ENCODE measurements around the gene SLC1A1. TPM values are rescaled to one million over a fixed set of nuclear protein-coding genes. Genes with fewer than 3 reads are reported as not detected.

Gene SLC1A1
- total RNA-seq, 1 experiment from 2014 or later = 2.9 TPM

DNA sequence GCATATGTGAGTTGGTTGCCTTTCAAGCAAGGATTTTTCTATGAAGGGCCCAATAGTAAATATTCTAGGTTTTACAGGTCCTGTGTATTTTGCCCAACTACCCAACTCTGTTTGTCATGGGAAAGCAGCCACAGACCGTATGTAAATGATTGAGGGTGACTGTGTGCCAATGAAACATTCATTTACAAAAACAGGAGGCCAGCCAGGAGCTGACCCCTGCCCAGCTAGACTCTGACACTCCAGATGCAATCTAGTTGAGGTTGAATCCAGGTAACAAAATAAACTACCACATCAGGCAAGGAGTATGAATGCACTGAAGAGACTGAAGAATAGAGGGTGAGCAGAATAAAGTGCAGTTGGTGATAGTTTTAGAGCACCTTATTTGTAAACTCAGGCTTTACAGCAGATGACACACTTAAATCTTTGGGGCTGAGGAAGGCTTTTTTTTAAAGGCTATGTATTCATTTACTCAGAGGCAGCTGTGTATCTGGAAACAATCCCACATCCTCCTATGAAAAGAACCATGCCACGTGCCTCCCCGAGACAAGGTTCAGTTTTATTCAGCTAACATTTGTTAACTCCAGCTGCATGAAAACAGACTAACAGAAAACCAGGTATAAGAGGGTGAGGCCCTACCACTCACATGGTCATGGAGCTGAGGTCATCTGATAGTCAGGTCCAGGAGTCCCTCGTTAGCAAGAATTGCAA lies 60.7 kb downstream of the SLC1A1 start:
- Histone ChIP-seq H4K20me1 (ENCODE audit: insufficient read depth) (no peaks in the 10 kb centered on the region), H3K36me3 (ENCODE audit: low read depth) (no peaks in the 10 kb centered on the region), H3K4me1 (replicated peaks; ENCODE audit: insufficient read depth) (peaks cover 15% of the 10 kb centered on the region), H3K27me3 (ENCODE audit: insufficient read depth, low read depth) (no peaks in the 10 kb centered on the region), H3K4me2 (no peak overlapping the region), H2AFZ (no peak overlapping the region), H3K4me3 (no peak overlapping the region), H3K9me3 (ENCODE audit: insufficient read depth, low read depth) (no peaks in the 10 kb centered on the region), H3K79me2 (ENCODE audit: low read depth) (no peaks in the 10 kb centered on the region), H3K9me2 (ENCODE audit: insufficient read depth) (no peaks in the 10 kb centered on the region), H3K27ac (no peak overlapping the region), H3F3A (ENCODE audit: insufficient read depth, low read depth) (peaks cover 10% of the 10 kb centered on the region; the same call in 1 of the 2 replicates)
- no peak for TF ChIP-seq EZH2 (IDR thresholded peaks at IDR 0.05; ENCODE audit: low read depth)
- TF ChIP-seq, protein P1, sequence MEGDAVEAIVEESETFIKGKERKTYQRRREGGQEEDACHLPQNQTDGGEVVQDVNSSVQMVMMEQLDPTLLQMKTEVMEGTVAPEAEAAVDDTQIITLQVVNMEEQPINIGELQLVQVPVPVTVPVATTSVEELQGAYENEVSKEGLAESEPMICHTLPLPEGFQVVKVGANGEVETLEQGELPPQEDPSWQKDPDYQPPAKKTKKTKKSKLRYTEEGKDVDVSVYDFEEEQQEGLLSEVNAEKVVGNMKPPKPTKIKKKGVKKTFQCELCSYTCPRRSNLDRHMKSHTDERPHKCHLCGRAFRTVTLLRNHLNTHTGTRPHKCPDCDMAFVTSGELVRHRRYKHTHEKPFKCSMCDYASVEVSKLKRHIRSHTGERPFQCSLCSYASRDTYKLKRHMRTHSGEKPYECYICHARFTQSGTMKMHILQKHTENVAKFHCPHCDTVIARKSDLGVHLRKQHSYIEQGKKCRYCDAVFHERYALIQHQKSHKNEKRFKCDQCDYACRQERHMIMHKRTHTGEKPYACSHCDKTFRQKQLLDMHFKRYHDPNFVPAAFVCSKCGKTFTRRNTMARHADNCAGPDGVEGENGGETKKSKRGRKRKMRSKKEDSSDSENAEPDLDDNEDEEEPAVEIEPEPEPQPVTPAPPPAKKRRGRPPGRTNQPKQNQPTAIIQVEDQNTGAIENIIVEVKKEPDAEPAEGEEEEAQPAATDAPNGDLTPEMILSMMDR (conservative IDR thresholded peaks at IDR 0.05) = no peak
- ChIA-PET CTCF (no interaction called here), POLR2A (ENCODE audit: unreplicated experiment) (no interaction called here)
- no peak for DNase-seq
- no TSS peak for BruUV-seq (replicated peaks)
- intact Hi-C loops (cut with micrococcal nuclease; ENCODE audit: unreplicated experiment) = no loop called here

DNA sequence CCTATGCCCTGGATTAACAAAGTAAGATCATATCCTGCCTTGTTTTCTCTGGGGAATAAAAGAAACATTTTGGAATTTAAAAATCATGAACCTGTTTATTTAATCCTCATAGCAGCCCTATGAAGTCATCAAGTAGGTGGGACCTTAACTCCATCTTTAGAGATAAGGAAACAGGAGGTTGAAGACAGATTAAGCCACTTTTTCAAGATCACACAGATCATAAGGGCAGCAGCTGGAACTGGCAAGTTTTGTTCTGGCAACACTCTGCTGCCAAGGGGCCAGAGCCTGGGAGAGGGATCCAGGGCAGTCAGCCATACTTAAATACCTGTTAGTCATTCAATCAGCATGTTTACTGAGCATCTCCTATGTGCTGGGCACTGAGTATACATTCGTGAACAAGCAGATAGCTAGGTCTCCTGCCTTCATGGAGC lies 63.7 kb downstream of the SLC1A1 start:
- TF ChIP-seq EZH2 (IDR thresholded peaks at IDR 0.05; ENCODE audit: low read depth) = no peak
- Histone ChIP-seq H3K36me3 (ENCODE audit: low read depth) (no peaks in the 10 kb centered on the region), H2AFZ (no peak overlapping the region), H3K4me1 (replicated peaks; ENCODE audit: insufficient read depth) (peaks cover 15% of the 10 kb centered on the region), H3K27ac (no peak overlapping the region), H3K9me3 (ENCODE audit: insufficient read depth, low read depth) (no peaks in the 10 kb centered on the region), H3K4me3 (no peak overlapping the region), H3K27me3 (ENCODE audit: insufficient read depth, low read depth) (no peaks in the 10 kb centered on the region), H3K4me2 (no peak overlapping the region), H3F3A (ENCODE audit: insufficient read depth, low read depth) (peaks cover 10% of the 10 kb centered on the region; the same call in 1 of the 2 replicates), H3K79me2 (ENCODE audit: low read depth) (no peaks in the 10 kb centered on the region), H4K20me1 (ENCODE audit: insufficient read depth) (no peaks in the 10 kb centered on the region), H3K9me2 (ENCODE audit: insufficient read depth) (no peaks in the 10 kb centered on the region)
- intact Hi-C loops (cut with micrococcal nuclease; ENCODE audit: unreplicated experiment) = no loop called here
- ChIA-PET POLR2A (ENCODE audit: unreplicated experiment) (no interaction called here), CTCF (no interaction called here)
- DNase-seq = peak; percentile 15 to 64
- no TSS peak for BruUV-seq (replicated peaks)

DNA sequence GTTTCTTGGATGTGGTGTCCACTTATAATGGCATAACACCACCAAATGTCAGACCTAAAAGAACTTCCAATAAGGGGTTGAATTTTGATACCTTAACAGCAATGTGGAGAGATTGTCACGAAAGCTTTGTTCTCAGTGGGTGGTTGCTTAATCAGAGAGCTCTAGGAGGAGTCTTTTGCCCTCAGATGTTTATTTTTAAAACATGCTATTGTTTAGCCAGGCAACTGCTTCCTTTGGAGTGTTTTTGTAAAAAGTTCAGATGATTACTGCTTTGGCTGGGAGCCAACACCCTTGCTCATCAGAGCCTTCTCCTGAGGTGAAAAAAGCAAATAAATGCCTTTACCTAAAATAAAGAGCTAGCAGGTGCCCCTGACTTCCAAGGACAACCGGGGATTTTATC lies 65.0 kb downstream of the SLC1A1 start:
- Histone ChIP-seq H3K4me3 (no peak overlapping the region), H2AFZ (no peak overlapping the region), H4K20me1 (ENCODE audit: insufficient read depth) (no peaks in the 10 kb centered on the region), H3K27me3 (ENCODE audit: insufficient read depth, low read depth) (no peaks in the 10 kb centered on the region), H3K9me2 (ENCODE audit: insufficient read depth) (no peaks in the 10 kb centered on the region), H3K79me2 (ENCODE audit: low read depth) (no peaks in the 10 kb centered on the region), H3K9me3 (ENCODE audit: insufficient read depth, low read depth) (no peaks in the 10 kb centered on the region), H3K36me3 (ENCODE audit: low read depth) (no peaks in the 10 kb centered on the region), H3K4me2 (no peak overlapping the region), H3K4me1 (replicated peaks; ENCODE audit: insufficient read depth) (peaks cover 15% of the 10 kb centered on the region), H3F3A (ENCODE audit: insufficient read depth, low read depth) (peaks cover 10% of the 10 kb centered on the region; the same call in 1 of the 2 replicates), H3K27ac (no peak overlapping the region)
- POLR2A ChIA-PET (ENCODE audit: unreplicated experiment) = no interaction called here
- DNase-seq = no peak
- no TSS peak for BruUV-seq (replicated peaks)
- intact Hi-C loops (cut with micrococcal nuclease; ENCODE audit: unreplicated experiment) = no loop called here
- CTCF ChIA-PET = no interaction called here
- TF ChIP-seq, protein P1 (conservative IDR thresholded peaks at IDR 0.05) = no peak
